AG20443 (cell line): Measurements from ENCODE around the gene KNOP1.
"Not testable (repeated sequence)": the region's sequence is repeated elsewhere in the genome, so short reads cannot be mapped to it uniquely, and the experiment has no call there.

Experiments used
- DNase-seq: peaks from one replicate; pipeline ENCODE4 v3.0.0; 2012; ENCODE audit warnings: low spot score, mixed read lengths

The KNOP1 gene

GRCh38 chr16:19683453-19684236 lies 34.4 kb downstream of the KNOP1 start:
- no peak for DNase-seq

GRCh38 chr16:19681637-19682036 lies 36.4 kb downstream of the KNOP1 start:
- no peak for DNase-seq

- DNase-seq, result no peak
Measured at GRCh38 chr16:19680881-19681340, 37.1 kb downstream of the KNOP1 start.

- DNase-seq, result not testable (repeated sequence)
Measured at GRCh38 chr16:19679281-19679680, 38.7 kb downstream of the KNOP1 start.

- no peak for DNase-seq
Measured at GRCh38 chr16:19678804-19679203, 39.2 kb downstream of the KNOP1 start.

- no peak for DNase-seq
Measured at GRCh38 chr16:19677402-19677801, 40.6 kb downstream of the KNOP1 start.

GRCh38 chr16:19674485-19674884 lies 43.5 kb downstream of the KNOP1 start:
- no peak for DNase-seq

GRCh38 chr16:19672378-19672777 lies 45.6 kb downstream of the KNOP1 start:
- no peak for DNase-seq

GRCh38 chr16:19666477-19666876 lies 51.5 kb downstream of the KNOP1 start:
- DNase-seq, result no peak

- not testable (repeated sequence) for DNase-seq
Measured at GRCh38 chr16:19665313-19665712, 52.7 kb downstream of the KNOP1 start.

GRCh38 chr16:19664166-19664565 lies 53.9 kb downstream of the KNOP1 start:
- DNase-seq, result no peak

GRCh38 chr16:19662351-19662750 lies 55.7 kb downstream of the KNOP1 start:
- no peak for DNase-seq

- DNase-seq, result no peak
Measured at GRCh38 chr16:19660432-19660831, 57.6 kb downstream of the KNOP1 start.

GRCh38 chr16:19659554-19659953 lies 58.5 kb downstream of the KNOP1 start:
- DNase-seq, result no peak

GRCh38 chr16:19657831-19658230 lies 60.2 kb downstream of the KNOP1 start:
- DNase-seq, result no peak

- DNase-seq, result no peak
Measured at GRCh38 chr16:19655242-19655777, 62.7 kb downstream of the KNOP1 start.

GRCh38 chr16:19654147-19654546 lies 63.9 kb downstream of the KNOP1 start:
- no peak for DNase-seq
